HG02981 (cell line): ENCODE data around the gene KRT16.
"Not testable (repeated sequence)": the region's sequence is repeated elsewhere in the genome, so short reads cannot be mapped to it uniquely, and the experiment has no call there.

Source experiments
- ATAC-seq: cut with Tn5 transposase; IDR thresholded peaks from one replicate; pipeline ENCODE4 v1.9.1; 2021; ENCODE audit warnings: mild to moderate bottlenecking, moderate library complexity; ENCODE audit not compliant: unreplicated experiment

The KRT16 gene

GRCh38 chr17:41617136-41617535 lies 4.6 kb upstream of the KRT16 start:
- ATAC-seq, result no peak

DNA sequence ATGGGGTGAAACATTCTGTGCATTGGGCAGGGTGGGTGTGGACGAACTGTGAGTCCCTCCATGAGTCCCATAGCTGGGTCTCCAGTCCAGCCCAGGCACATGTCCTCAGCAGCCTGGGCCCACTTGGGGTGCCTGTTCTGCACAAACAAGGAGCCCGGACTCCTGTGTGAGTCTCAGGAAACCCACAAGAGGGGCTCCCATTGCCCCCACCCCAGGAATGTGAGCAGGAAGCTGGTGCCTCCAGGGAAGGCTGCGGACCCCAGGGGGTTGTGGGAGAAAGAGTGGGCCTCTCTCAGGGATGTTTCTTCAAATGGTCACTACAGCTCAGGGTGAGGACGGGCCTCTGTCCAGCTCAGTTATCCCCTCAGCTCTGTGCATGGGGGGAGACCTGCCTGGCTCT lies 3.9 kb upstream of the KRT16 start:
- not testable (repeated sequence) for ATAC-seq

DNA sequence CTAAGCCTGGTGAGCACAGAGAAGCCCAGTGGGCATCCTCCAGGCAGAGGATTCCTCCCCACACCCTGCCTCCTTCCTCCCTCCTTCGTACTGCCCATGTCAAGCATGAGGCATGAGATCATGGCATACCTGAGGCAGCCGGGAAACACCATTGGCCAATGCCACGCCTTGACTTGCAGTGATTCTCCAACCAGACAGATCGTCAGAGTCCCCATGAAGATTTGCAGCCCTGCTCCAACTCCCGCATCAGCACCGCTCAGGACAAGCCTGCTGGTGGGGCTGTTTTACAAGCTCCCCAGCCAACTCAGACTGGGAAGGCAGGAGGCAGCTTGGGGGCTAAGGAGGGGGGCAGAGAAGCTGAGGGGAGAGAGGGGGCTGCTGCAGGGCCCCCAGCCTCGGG lies 2.9 kb upstream of the KRT16 start:
- ATAC-seq, result no peak

- not testable (repeated sequence) for ATAC-seq
Measured at GRCh38 chr17:41614767-41615166, 2.2 kb upstream of the KRT16 start.

GRCh38 chr17:41614098-41614497 lies 1.5 kb upstream of the KRT16 start:
- ATAC-seq, result no peak

DNA sequence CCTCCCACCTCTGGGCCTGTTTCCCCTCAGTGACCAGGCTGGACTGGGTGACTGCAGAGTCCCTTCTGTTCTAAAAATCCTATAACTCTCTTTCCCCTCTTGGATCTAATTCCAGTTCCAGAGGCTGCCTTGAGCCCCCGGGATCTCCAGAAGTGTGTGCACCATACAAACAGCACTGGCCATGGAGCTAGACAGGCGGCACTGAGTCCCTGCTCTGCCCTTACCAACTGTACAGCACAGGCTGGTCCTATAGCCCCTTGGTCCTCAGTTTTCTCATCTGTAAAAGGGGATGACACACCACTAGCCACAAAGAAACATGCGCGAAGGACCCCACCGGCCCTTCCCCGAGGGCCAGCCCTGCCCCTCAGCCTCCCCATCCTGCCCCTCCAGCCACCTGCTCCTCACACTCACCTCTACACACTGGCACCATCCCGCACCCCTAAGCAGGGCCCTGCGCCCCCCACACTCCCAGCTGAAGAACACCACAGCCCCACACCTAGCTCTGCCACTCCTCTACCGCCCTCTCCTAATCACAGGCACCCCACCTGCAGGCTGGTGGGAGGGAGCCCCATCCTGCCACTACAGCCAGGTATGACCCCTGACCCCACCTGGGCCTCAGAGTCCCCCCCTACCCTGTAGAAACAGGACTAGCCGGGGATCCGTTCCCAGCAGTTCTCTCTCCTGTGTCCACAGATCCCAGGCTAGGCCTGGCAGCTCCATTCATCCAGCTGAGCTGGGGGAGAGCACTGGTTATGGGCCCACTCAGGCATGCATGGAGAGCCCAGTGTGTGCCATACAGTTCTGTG lies 913 bp upstream of the KRT16 start:
- ATAC-seq, result no peak

GRCh38 chr17:41610965-41611640 lies 1.5 kb downstream of the KRT16 start:
- ATAC-seq, result no peak

DNA sequence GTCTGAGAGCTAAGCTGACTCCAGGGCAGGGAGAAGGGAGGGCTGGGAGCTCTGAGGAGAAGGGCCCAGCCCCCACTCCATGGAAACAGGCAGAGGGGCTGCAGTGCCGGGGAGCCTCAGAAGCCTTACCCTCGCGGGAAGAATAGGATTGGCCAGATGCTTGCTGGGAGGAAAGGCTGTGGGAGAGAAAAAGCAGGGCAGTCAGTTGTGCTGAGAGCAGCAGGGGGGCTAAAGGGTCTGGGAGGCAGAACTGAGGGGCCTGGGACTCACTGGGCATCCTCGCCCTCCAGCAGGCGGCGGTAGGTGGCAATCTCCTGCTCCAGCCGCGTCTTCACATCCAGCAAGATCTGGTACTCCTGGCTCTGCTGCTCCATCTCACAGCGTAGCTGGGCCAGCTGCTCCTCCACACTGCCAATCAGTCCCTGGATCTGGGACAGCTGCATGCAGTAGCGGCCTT lies 2.5 kb downstream of the KRT16 start:
- ATAC-seq, result not testable (repeated sequence)

- not testable (repeated sequence) for ATAC-seq
Measured at GRCh38 chr17:41606930-41607329, 5.6 kb downstream of the KRT16 start.

DNA sequence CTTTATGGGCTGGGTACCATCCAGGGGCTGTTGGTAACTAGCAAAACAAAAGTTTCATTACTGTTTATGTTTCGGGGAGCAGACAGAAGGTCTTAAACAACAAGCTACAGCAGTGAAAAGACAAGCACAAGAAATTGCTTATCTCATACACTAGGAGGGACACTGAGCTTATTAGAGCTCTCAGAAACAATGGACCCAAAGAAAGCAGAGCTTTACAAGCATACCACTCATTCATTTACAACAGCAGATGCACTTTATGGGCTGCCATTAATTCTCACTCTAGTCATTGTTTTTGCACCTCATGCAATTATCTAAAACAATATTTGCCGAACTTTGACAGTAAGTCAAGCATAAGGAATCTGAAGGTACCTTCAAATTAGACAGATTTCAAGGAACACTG lies 10.0 kb downstream of the KRT16 start:
- no peak for ATAC-seq

GRCh38 chr17:41600318-41600717 lies 12.2 kb downstream of the KRT16 start:
- no peak for ATAC-seq

DNA sequence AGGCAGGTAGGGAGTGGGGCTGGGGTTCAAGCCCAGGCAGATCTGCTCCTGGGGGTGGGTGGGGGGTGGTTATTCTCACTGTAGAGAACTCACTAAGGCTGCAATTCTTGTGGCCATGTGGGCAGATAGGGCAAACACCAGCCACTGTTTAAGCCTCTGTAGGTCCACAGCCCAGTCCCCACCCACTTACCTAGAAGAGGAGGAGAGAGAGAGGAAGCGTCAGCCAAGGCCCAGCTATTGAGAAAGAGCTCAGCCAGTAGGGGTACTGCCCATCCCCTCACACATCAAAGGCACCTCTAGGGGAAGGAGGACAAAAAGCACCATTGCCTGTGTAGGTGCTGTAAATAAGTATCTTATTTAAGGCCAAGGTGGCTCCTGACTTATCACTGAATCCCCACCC lies 12.9 kb downstream of the KRT16 start:
- ATAC-seq, result no peak

- no peak for ATAC-seq
Measured at GRCh38 chr17:41595585-41595984, 17.0 kb downstream of the KRT16 start.

DNA sequence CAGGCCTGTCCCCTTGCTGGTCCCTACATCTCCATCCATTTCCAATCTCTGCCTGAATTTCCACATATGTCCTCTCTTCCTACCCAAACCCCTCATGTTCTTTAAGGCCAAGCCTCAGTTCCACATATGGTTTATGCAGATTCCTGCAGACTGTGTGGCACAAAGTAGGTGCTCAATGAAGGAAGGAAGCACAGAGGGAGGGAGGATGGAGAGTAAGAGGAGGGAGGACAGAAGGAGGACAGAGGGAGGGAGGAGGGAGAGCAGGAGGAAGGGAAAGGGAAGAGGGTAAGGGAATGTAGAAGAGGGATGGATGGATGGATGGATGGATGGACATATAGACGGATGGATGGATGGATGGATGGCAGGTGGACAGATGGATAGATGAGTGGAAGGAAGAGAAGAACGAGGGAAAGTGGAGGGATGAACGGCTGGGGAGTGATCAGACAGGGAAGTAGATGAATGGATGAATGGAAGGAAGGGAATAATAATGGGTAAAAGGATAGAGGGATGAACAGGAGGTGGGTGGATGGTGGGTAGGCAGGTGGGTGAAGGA lies 18.1 kb downstream of the KRT16 start:
- ATAC-seq, result no peak

GRCh38 chr17:41593306-41593981 lies 19.1 kb downstream of the KRT16 start:
- no peak for ATAC-seq

- ATAC-seq, result no peak
Measured at GRCh38 chr17:41592601-41593305, 19.8 kb downstream of the KRT16 start.

DNA sequence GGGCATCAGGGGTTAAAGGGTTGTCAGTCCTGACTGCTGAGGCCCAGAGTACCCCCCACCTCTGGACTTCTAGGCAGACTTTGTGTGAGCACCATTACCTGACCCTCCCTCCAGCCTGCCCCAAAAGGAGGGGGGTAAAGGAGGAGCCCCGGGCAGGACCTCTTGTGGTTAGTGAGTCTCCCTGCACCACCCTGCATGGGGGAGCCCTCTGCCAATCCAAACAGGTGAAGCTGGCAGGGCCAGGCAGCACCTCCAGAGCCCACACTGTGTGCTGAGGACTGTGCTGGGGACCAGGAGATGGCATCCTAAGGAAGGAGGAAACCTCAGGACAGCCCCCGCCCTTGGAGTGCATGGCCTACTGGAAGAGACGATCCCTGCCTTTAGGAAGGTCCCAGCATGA lies 23.3 kb downstream of the KRT16 start:
- no peak for ATAC-seq

- no peak for ATAC-seq
Measured at GRCh38 chr17:41588126-41588810, 24.3 kb downstream of the KRT16 start.

- no peak for ATAC-seq
Measured at GRCh38 chr17:41586863-41587495, 25.6 kb downstream of the KRT16 start, which contains the start of gene KRT14. Gene KRT14, minus strand, starts transcription at chr17:41586895. Its CDS starts 61 bp downstream, at chr17:41586834.
